MM.1S (cell line): ENCODE results near the gene SLX4IP.

Source experiments
- DNase-seq: peaks from one replicate; pipeline ENCODE4 v3.0.0-alpha.2; 2015
- H2AFZ ChIP-seq: fragments of 300-600 bp; sonication (generic); 2 replicates; pipeline ENCODE4 v1.6.0; 2016; ENCODE audit warnings: antibody characterized with exemption, low read length
- H3F3A ChIP-seq: fragments of 300-600 bp; sonication (generic); 2 replicates; pipeline ENCODE4 v1.6.1; 2016; ENCODE audit warnings: mild to moderate bottlenecking, antibody characterized with exemption, low read length, moderate library complexity, mixed read lengths; ENCODE audit not compliant: insufficient read depth
- H3K27ac ChIP-seq: fragments of 300-600 bp; sonication (generic); 2 replicates; pipeline ENCODE4 v1.5.1; 2016; ENCODE audit warnings: mild to moderate bottlenecking, low read length
- H3K27me3 ChIP-seq: fragments of 300-600 bp; sonication (generic); replicated peaks from 2 replicates; pipeline ENCODE4 v1.6.0; 2016; ENCODE audit warnings: low read length; ENCODE audit not compliant: insufficient read depth
- H3K36me3 ChIP-seq: fragments of 300-600 bp; sonication (generic); replicated peaks from 2 replicates; pipeline ENCODE4 v1.6.1; 2016; ENCODE audit warnings: mild to moderate bottlenecking, low read length, mixed read lengths; ENCODE audit not compliant: insufficient read depth
- H3K4me1 ChIP-seq: fragments of 300-600 bp; sonication (generic); 2 replicates; pipeline ENCODE4 v1.6.1; 2016; ENCODE audit warnings: low read length, mixed read lengths
- H3K4me2 ChIP-seq: fragments of 300-600 bp; sonication (generic); 2 replicates; pipeline ENCODE4 v1.6.0; 2016; ENCODE audit warnings: low read depth, low read length
- H3K4me3 ChIP-seq: fragments of 300-600 bp; sonication (generic); 2 replicates; pipeline ENCODE4 v1.5.1; 2016; ENCODE audit warnings: low read length, mixed read lengths
- H3K79me2 ChIP-seq: fragments of 300-600 bp; sonication (generic); 2 replicates; pipeline ENCODE4 v1.6.1; 2016; ENCODE audit warnings: mixed run types, low read length, mixed read lengths
- H3K9ac ChIP-seq: fragments of 300-600 bp; sonication (generic); 2 replicates; pipeline ENCODE4 v1.6.1; 2016; ENCODE audit warnings: low read length, mixed read lengths
- H3K9me2 ChIP-seq: fragments of 300-600 bp; sonication (generic); replicated peaks from 2 replicates; pipeline ENCODE4 v1.6.1; 2016; ENCODE audit warnings: mild to moderate bottlenecking, low read length, mixed read lengths; ENCODE audit not compliant: insufficient read depth
- H3K9me3 ChIP-seq: fragments of 300-600 bp; sonication (generic); replicated peaks from 2 replicates; pipeline ENCODE4 v1.6.1; 2016; ENCODE audit warnings: mild to moderate bottlenecking, low read length, mixed read lengths; ENCODE audit not compliant: insufficient read depth
- H4K20me1 ChIP-seq: fragments of 300-600 bp; sonication (generic); 2 replicates; pipeline ENCODE4 v1.6.1; 2016; ENCODE audit warnings: mild to moderate bottlenecking, low read length, moderate library complexity, mixed read lengths; ENCODE audit not compliant: insufficient read depth
- EZH2 ChIP-seq: fragments of 300-600 bp; sonication (generic); optimal IDR thresholded peaks from 2 replicates; pipeline ENCODE3; 2017; ENCODE audit warnings: low read depth, mild to moderate bottlenecking, antibody characterized with exemption, low read length, mixed read lengths
- EZH2phosphoT487 ChIP-seq: fragments of 300-600 bp; sonication (generic); IDR thresholded peaks from 2 replicates; pipeline ENCODE4 v1.6.1; 2018; ENCODE audit warnings: antibody characterized with exemption, low read length
- TF ChIP-seq, protein P1 (sequence below): fragments of 300-600 bp; sonication (generic); IDR thresholded peaks from 2 replicates; pipeline ENCODE4 v1.5.1; 2016; ENCODE audit warnings: antibody characterized with exemption, low read length, mixed read lengths

Gene SLX4IP

DNA sequence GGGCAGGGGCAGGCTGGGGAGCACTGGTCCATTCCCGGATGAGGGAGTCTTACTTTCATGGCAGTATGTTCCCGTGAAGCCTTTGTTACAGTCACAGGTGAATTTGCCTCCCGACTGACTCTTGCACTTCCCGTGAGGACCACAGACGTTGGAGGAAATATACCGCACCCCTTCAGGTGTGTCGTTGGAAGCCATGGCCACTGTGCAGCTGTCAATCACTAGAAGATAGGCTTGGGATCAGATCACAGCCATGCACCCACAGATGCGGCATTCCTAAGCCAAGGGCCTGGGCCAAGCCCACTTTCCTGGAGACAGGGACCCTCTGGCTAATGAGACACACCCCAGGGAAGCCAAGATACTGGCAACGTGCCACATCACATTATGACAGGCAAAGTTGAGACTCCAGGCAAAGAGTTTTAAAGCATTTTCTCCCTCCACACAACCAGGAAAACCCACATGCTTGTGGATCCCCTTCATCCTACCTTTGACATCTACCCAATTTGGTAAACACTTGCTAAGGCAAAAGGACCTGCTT, 211.8 kb downstream of the SLX4IP start:
- H3K36me3 ChIP-seq, result peaks cover 7% of the 10 kb centered on the region
- H3K4me3 ChIP-seq, result no peak overlapping the region

GRCh38 chr20:10647471-10647870, 212.4 kb downstream of the SLX4IP start:
- Histone ChIP-seq H3K27me3 (no peaks in the 10 kb centered on the region), H3K4me2 (no peak overlapping the region), H3K36me3 (peaks cover 7% of the 10 kb centered on the region), H3K4me3 (no peak overlapping the region), H3K79me2 (no peaks in the 10 kb centered on the region), H3K9ac (no peak overlapping the region), H3K27ac (no peak overlapping the region), H2AFZ (no peak overlapping the region), H3K9me2 (no peaks in the 10 kb centered on the region), H3K4me1 (peaks cover 6% of the 10 kb centered on the region; the same call in 1 of the 2 replicates), H3K9me3 (no peaks in the 10 kb centered on the region), H3F3A (no peaks in the 10 kb centered on the region), H4K20me1 (no peaks in the 10 kb centered on the region)
- no peak for TF ChIP-seq EZH2phosphoT487
- no peak for TF ChIP-seq EZH2
- TF ChIP-seq, protein P1, sequence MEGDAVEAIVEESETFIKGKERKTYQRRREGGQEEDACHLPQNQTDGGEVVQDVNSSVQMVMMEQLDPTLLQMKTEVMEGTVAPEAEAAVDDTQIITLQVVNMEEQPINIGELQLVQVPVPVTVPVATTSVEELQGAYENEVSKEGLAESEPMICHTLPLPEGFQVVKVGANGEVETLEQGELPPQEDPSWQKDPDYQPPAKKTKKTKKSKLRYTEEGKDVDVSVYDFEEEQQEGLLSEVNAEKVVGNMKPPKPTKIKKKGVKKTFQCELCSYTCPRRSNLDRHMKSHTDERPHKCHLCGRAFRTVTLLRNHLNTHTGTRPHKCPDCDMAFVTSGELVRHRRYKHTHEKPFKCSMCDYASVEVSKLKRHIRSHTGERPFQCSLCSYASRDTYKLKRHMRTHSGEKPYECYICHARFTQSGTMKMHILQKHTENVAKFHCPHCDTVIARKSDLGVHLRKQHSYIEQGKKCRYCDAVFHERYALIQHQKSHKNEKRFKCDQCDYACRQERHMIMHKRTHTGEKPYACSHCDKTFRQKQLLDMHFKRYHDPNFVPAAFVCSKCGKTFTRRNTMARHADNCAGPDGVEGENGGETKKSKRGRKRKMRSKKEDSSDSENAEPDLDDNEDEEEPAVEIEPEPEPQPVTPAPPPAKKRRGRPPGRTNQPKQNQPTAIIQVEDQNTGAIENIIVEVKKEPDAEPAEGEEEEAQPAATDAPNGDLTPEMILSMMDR, result no peak
- DNase-seq, result no peak

More for the DNA sequence above, 211.8 kb downstream of the SLX4IP start:
- TF ChIP-seq, protein P1, result no peak
- no peak for TF ChIP-seq EZH2phosphoT487
- no peak for TF ChIP-seq EZH2
- H3K9me3 ChIP-seq, result no peaks in the 10 kb centered on the region
- H3K9ac ChIP-seq, result no peak overlapping the region
- no peak overlapping the region for H3K4me2 ChIP-seq
- H3K9me2 ChIP-seq, result no peaks in the 10 kb centered on the region
- H4K20me1 ChIP-seq, result no peaks in the 10 kb centered on the region
- H3K79me2 ChIP-seq, result no peaks in the 10 kb centered on the region
- no peaks in the 10 kb centered on the region for H3K27me3 ChIP-seq
- H3F3A ChIP-seq, result no peaks in the 10 kb centered on the region
- DNase-seq, result no peak
- H3K27ac ChIP-seq, result no peak overlapping the region
- no peak overlapping the region for H2AFZ ChIP-seq
- peaks cover 6% of the 10 kb centered on the region; the same call in 1 of the 2 replicates for H3K4me1 ChIP-seq

DNA sequence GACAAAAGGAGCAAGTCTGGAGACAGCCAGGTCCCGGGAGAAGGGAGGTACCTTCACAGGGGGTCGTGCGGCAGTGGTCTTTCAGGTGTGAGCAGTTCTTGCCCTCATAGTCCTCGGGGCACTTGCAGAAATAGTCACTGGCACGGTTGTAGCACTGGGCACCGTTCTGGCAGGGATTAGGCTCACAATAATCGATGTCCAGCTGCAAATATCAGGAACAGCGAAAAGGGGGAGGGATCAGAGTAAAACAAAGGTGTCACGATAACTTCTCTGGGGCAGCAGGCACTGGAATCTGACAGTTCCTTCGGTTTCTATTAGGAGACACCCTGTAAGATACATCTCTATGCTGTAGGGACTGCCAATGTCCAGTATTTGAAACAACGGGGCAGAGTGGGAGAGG, 212.8 kb downstream of the SLX4IP start:
- TF ChIP-seq, protein P1, result no peak
- no peak overlapping the region for H3K9ac ChIP-seq
- no peaks in the 10 kb centered on the region for H3K9me3 ChIP-seq
- H4K20me1 ChIP-seq, result no peaks in the 10 kb centered on the region
- peaks cover 7% of the 10 kb centered on the region for H3K36me3 ChIP-seq
- no peak overlapping the region for H2AFZ ChIP-seq
- H3K4me3 ChIP-seq, result no peak overlapping the region
- no peak overlapping the region for H3K27ac ChIP-seq
- H3K9me2 ChIP-seq, result no peaks in the 10 kb centered on the region
- no peaks in the 10 kb centered on the region for H3K27me3 ChIP-seq
- peaks cover 6% of the 10 kb centered on the region; the same call in 1 of the 2 replicates for H3K4me1 ChIP-seq
- no peaks in the 10 kb centered on the region for H3F3A ChIP-seq
- H3K4me2 ChIP-seq, result no peak overlapping the region
- no peaks in the 10 kb centered on the region for H3K79me2 ChIP-seq
- DNase-seq, result no peak
